Measurements from ENCODE around the gene FABP2. TPM values are rescaled to one million over a fixed set of nuclear protein-coding genes. Genes with fewer than 3 reads are reported as not detected.

Gene FABP2
- total and polyA plus RNA-seq, 2 experiments from 2014 or later = not detected

- TF ChIP-seq ZNF462 (CRISPR knock-in tag; IDR thresholded peaks at IDR 0.05) (no peak), CTCF (conservative IDR thresholded peaks at IDR 0.05; ENCODE audit: low read depth in 2 of 2) (peak; percentile 55 to 76), STAT1 (IDR thresholded peaks at IDR 0.05; ENCODE audit: unreplicated experiment) (no peak), ZNF114 (CRISPR knock-in tag; IDR thresholded peaks at IDR 0.05) (no peak), REST (IDR thresholded peaks at IDR 0.05; ENCODE audit: unreplicated experiment) (no peak), EZH2phosphoT487 (IDR thresholded peaks at IDR 0.05; ENCODE audit: unreplicated experiment) (no peak)
Measured at GRCh38 chr4:119286377-119287002, 35.4 kb downstream of the FABP2 start (continued).
